GM18858 (cell line): ENCODE data around the gene FCGR1A.
"Not testable (repeated sequence)": the region's sequence is repeated elsewhere in the genome, so short reads cannot be mapped to it uniquely, and the experiment has no call there.

ENCODE experiments used
- ATAC-seq: cut with Tn5 transposase; IDR thresholded peaks from one replicate; pipeline ENCODE4 v1.9.1; 2021; ENCODE audit not compliant: unreplicated experiment

The FCGR1A gene

DNA sequence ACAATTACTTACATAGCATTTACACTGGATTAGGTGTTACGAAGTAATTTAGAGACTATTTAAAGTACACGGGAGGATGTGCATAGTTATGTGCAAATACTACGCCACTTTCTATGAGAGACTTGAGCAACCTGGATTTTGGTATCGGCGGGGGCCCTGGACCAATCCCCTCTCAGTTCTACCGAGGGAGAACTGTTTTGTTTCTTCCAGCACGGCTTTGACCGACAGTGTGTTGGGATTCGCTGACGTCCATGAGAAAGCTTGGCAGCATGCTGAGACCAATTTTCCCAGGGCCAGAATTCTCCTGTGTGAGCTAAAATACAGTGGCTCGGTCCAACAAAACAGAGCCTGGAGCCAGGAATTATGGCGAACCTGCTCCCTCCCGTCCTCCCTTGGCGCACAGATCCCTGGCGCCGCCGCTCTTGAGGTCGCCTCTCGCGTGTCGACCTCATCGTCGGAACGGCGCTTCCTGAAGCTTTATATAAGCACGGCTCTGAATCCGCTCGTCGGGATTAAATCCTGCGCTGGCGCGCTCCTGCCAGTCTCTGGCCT lies 49.3 kb downstream of the FCGR1A start:
- not testable (repeated sequence) for ATAC-seq

DNA sequence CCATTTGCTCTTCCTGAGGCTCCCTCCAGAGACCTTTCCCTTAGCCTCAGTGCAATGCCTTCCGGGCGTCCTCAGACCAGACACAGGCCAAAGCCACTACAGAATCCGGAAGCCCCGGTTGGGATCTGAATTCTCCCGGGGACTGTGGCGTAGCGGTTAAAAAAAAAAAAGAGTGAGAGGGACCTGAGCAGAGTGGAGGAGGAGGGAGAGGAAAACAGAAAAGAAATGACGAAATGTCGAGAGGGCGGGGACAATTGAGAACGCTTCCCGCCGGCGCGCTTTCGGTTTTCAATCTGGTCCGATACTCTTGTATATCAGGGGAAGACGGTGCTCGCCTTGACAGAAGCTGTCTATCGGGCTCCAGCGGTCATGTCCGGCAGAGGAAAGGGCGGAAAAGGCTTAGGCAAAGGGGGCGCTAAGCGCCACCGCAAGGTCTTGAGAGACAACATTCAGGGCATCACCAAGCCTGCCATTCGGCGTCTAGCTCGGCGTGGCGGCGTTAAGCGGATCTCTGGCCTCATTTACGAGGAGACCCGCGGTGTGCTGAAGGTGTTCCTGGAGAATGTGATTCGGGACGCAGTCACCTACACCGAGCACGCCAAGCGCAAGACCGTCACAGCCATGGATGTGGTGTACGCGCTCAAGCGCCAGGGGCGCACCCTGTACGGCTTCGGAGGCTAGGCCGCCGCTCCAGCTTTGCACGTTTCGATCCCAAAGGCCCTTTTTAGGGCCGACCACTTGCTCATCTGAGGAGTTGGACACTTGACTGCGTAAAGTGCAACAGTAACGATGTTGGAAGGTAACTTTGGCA lies 50.0 kb downstream of the FCGR1A start:
- ATAC-seq = peak; percentile 52

DNA sequence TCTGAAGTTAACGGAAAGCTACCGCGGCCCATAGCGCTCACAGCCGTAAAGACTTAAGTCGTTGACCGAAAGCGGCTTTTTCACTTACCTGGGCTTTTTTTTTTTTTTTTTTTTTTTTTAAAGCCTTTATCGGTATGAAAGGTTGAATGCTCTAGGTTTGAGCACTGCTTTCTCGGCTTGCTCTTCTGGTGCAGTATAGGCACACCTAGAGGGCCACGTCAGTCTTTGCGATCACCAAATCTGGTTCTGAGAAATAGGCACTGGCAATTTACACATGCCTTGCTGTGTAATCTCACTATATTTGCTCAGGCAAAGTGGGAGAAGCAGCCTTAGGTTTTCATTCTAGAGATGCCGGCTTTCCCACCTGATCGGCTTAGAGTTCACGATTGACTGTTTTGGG lies 50.6 kb downstream of the FCGR1A start:
- ATAC-seq = not testable (repeated sequence)

DNA sequence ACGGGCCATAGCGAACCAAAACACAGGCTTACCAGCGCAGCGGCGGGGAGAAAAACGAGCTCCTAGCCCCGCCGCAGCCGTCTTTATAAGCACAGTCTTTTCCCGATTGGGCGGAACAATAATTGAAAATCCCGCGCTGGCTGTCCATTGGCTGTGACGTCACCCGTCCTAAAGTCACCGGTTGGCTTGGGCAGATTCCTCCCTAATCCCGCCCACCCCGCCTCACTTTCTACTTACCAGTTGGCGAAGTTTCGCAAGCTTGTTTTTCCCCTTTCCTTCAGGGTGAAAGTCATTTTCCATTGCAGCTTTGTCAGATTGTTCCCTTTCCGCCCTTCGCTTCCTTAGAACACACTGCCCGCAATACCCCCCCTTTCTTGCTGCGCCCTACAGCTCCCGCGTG lies 58.7 kb downstream of the FCGR1A start:
- not testable (repeated sequence) for ATAC-seq
